Trophoblast cell (in vitro differentiated cells and primary cell): ENCODE measurements around the gene SOBP.

ENCODE experiments used
- DNase-seq, 2 donors: peaks; one replicate each; pipeline ENCODE4 v3.0.0-alpha.2; 2016
- H2AFZ ChIP-seq: 2 replicates; pipeline ENCODE4 v1.6.1; 2013; ENCODE audit warnings: low read length, moderate library complexity, mild to moderate bottlenecking; ENCODE audit not compliant: insufficient read depth, poor library complexity
- H2AK5ac ChIP-seq: 2 replicates; pipeline ENCODE4 v1.6.1; 2013; ENCODE audit warnings: mild to moderate bottlenecking, low read length
- H2BK120ac ChIP-seq: 2 replicates; pipeline ENCODE4 v1.6.1; 2013; ENCODE audit warnings: low read length, mild to moderate bottlenecking, moderate library complexity; ENCODE audit not compliant: insufficient read depth, poor library complexity
- H2BK12ac ChIP-seq: 2 replicates; pipeline ENCODE4 v1.6.1; 2013; ENCODE audit warnings: mild to moderate bottlenecking, low read length, moderate library complexity
- H2BK5ac ChIP-seq: 2 replicates; pipeline ENCODE4 v1.6.1; 2013; ENCODE audit warnings: low read length, low read depth, moderate library complexity, mild to moderate bottlenecking; ENCODE audit not compliant: poor library complexity
- H3K14ac ChIP-seq: 2 replicates; pipeline ENCODE4 v1.6.1; 2013; ENCODE audit warnings: mild to moderate bottlenecking, low read length
- H3K18ac ChIP-seq: 2 replicates; pipeline ENCODE4 v1.6.1; 2013; ENCODE audit warnings: mild to moderate bottlenecking, low read length
- H3K23ac ChIP-seq: 2 replicates; pipeline ENCODE4 v1.6.1; 2013; ENCODE audit warnings: low read length
- H3K27ac ChIP-seq: 2 replicates; pipeline ENCODE4 v1.5.1; 2013; ENCODE audit warnings: low read depth, mild to moderate bottlenecking, inconsistent platforms, low read length, moderate library complexity
- H3K27me3 ChIP-seq: 2 replicates; pipeline ENCODE4 v1.6.1; 2013; ENCODE audit warnings: inconsistent platforms, mild to moderate bottlenecking, low read length, moderate library complexity; ENCODE audit not compliant: insufficient read depth
- H3K36me3 ChIP-seq, 2 experiments: 1 replicate in 1 of 2; 2 replicates in 1 of 2; pipeline ENCODE4 v1.6.1; 2013; ENCODE audit warnings: low read length in 2 of 2, mild to moderate bottlenecking in 2 of 2, moderate library complexity in 1 of 2; ENCODE audit not compliant: insufficient read depth in 2 of 2, control insufficient read depth in 1 of 2
- H3K4ac ChIP-seq: 2 replicates; pipeline ENCODE4 v1.6.1; 2013; ENCODE audit warnings: low read depth, mild to moderate bottlenecking, low read length, moderate library complexity
- H3K4me1 ChIP-seq, 2 experiments: 1 replicate in 1 of 2; 2 replicates in 1 of 2; pipeline ENCODE4 v1.6.1; 2013; ENCODE audit warnings: low read length in 2 of 2, mild to moderate bottlenecking in 2 of 2, moderate library complexity in 1 of 2; ENCODE audit not compliant: insufficient read depth in 2 of 2, control insufficient read depth in 1 of 2
- H3K4me2 ChIP-seq: 2 replicates; pipeline ENCODE4 v1.6.1; 2013; ENCODE audit warnings: inconsistent platforms, mild to moderate bottlenecking, low read length, moderate library complexity
- H3K4me3 ChIP-seq: 2 replicates; pipeline ENCODE4 v1.5.1; 2013; ENCODE audit warnings: mild to moderate bottlenecking, low read depth, low read length, inconsistent platforms
- H3K79me1 ChIP-seq: one replicate; pipeline ENCODE4 v1.6.1; 2013; ENCODE audit warnings: low read length
- H3K79me2 ChIP-seq: 2 replicates; pipeline ENCODE4 v1.6.1; 2013; ENCODE audit warnings: low read length, mild to moderate bottlenecking; ENCODE audit not compliant: control insufficient read depth, insufficient read depth, poor library complexity
- H3K9ac ChIP-seq: 2 replicates; pipeline ENCODE4 v1.6.1; 2013; ENCODE audit warnings: mild to moderate bottlenecking, low read length
- H3K9me3 ChIP-seq: 2 replicates; pipeline ENCODE4 v1.6.1; 2013; ENCODE audit warnings: low read depth, mild to moderate bottlenecking, control low read depth, inconsistent platforms, low read length; ENCODE audit not compliant: insufficient read depth
- H4K12ac ChIP-seq: 2 replicates; pipeline ENCODE4 v1.6.1; 2013; ENCODE audit warnings: low read depth, mild to moderate bottlenecking, low read length, moderate library complexity
- H4K8ac ChIP-seq: 2 replicates; pipeline ENCODE4 v1.6.1; 2013; ENCODE audit warnings: low read depth, mild to moderate bottlenecking, low read length, moderate library complexity
- H4K91ac ChIP-seq: one replicate; pipeline ENCODE4 v1.6.1; 2013; ENCODE audit warnings: low read depth, mild to moderate bottlenecking, low read length, moderate library complexity
- WGBS: extraction: QIAGEN DNeasy Blood & Tissue Kit; methylation state at CpG from one replicate; pipeline ENCODE4 v1.1.7; 2013; ENCODE audit warnings: missing lambda C conversion rate; ENCODE audit not compliant: insufficient read length, insufficient coverage; ENCODE audit errors: extremely low coverage; 5-methylcytosine and 5-hydroxymethylcytosine counted together

SOBP gene

DNA sequence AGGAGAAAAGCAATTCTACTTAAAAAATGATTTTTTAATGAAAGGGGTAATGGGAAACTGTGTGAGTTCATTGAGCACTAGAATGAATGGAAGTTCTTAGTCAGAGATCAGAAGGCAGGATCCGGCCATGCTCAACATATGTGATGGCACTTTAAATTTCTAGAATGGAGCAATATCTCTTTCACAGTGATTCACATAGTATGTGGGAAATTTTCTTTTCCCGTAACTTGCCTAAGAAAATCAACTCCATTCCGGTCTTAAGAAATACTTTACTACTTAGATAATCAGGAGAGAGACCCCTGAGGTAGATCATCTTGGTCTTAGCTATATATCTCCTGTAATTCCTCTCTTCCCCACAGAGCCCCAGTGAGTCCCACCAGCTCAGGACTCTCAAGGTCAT lies 202.4 kb downstream of the SOBP start:
- Histone ChIP-seq H2BK120ac (no peak overlapping the region), H2BK12ac (no peak overlapping the region), H3K27ac (no peak overlapping the region), H2AFZ (no peak overlapping the region), H3K27me3 (no peaks in the 10 kb centered on the region), H3K4me2 (no peak overlapping the region), H3K36me3 (no peaks in the 10 kb centered on the region), H4K12ac (no peak overlapping the region), H4K8ac (no peak overlapping the region), H3K18ac (no peak overlapping the region), H3K9me3 (peaks cover 3% of the 10 kb centered on the region), H3K79me1 (no peaks in the 10 kb centered on the region), H4K91ac (no peak overlapping the region), H3K4me1 (no peaks in the 10 kb centered on the region), H3K23ac (no peak overlapping the region), H2AK5ac (no peak overlapping the region), H3K4me3 (no peak overlapping the region), H3K14ac (no peak overlapping the region), H3K79me2 (no peaks in the 10 kb centered on the region), H3K9ac (no peak overlapping the region), H2BK5ac (no peak overlapping the region), H3K4ac (no peak overlapping the region)
- peak; percentile 9 to 43 for DNase-seq
- WGBS: no CpG with 5 or more reads among the region's 3 CpGs

DNA sequence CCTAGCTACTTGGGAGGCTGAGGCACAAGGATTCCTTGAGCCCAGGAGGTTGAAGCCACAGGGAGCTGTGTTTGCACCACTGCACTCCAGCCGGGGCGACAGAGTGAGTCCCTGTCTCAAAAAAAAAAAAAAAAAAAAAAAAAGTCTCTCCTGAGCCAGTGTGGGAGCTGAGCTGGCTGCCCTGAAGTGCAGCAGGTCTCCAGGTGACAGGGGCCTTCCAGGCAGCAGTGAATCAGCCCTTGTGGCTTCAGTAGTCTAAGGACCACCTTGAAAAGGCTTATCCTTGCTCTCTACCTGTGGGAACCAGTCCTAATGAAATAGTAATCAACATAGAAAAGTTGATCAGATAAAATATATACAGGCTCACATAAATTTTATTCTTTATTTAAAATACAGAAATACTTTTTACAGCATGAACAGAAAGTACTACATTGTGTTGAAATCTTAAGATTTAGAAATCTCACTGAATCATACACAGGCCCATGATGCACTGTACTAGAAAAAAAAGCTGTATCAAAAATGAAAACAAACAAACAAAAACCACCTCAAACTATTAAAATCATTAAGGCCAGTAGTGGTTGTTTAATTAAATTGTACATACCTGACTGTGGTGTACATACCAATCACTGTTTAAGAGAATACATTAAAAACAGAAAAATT lies 205.3 kb downstream of the SOBP start:
- Histone ChIP-seq H2BK5ac (no peak overlapping the region), H3K23ac (no peak overlapping the region), H4K91ac (no peak overlapping the region), H3K27me3 (no peaks in the 10 kb centered on the region), H3K18ac (no peak overlapping the region), H2AFZ (no peak overlapping the region), H3K9me3 (peaks cover 2% of the 10 kb centered on the region), H3K4me3 (no peak overlapping the region), H2BK120ac (no peak overlapping the region), H4K8ac (no peak overlapping the region), H3K4me1 (peaks cover 0 to 3% of the 10 kb centered on the region in 2 experiments), H3K79me2 (no peaks in the 10 kb centered on the region), H3K14ac (no peak overlapping the region), H3K36me3 (no peaks in the 10 kb centered on the region), H3K9ac (no peak overlapping the region), H2AK5ac (no peak overlapping the region), H3K27ac (no peak overlapping the region), H3K79me1 (no peaks in the 10 kb centered on the region), H3K4me2 (no peak overlapping the region), H3K4ac (no peak overlapping the region), H4K12ac (no peak overlapping the region), H2BK12ac (no peak overlapping the region)
- DNase-seq: no peak
- WGBS: no CpG with 5 or more reads among the region's 2 CpGs

GRCh38 chr6:107697682-107698081 lies 207.8 kb downstream of the SOBP start:
- H4K12ac ChIP-seq: no peak overlapping the region
- no peak overlapping the region for H3K4me3 ChIP-seq
- peaks cover 2% of the 10 kb centered on the region for H3K9me3 ChIP-seq
- no peak overlapping the region for H2BK120ac ChIP-seq
- H4K8ac ChIP-seq: no peak overlapping the region
- no peaks in the 10 kb centered on the region for H3K79me1 ChIP-seq
- no peak overlapping the region for H3K4ac ChIP-seq
- no peak overlapping the region for H2BK5ac ChIP-seq
- H3K4me2 ChIP-seq: no peak overlapping the region
- H3K14ac ChIP-seq: no peak overlapping the region
- no peaks in the 10 kb centered on the region for H3K36me3 ChIP-seq
- H3K9ac ChIP-seq: no peak overlapping the region
- H3K18ac ChIP-seq: no peak overlapping the region
- H4K91ac ChIP-seq: no peak overlapping the region
- no peak overlapping the region for H3K23ac ChIP-seq
- no peak overlapping the region for H2AFZ ChIP-seq
- H2BK12ac ChIP-seq: no peak overlapping the region
- no peak for DNase-seq
- no CpG with 5 or more reads among the region's 5 CpGs for WGBS
- H2AK5ac ChIP-seq: no peak overlapping the region
- no peak overlapping the region for H3K27ac ChIP-seq
- H3K27me3 ChIP-seq: no peaks in the 10 kb centered on the region
- no peaks in the 10 kb centered on the region for H3K79me2 ChIP-seq
- H3K4me1 ChIP-seq: peaks cover 0 to 3% of the 10 kb centered on the region in 2 experiments

DNA sequence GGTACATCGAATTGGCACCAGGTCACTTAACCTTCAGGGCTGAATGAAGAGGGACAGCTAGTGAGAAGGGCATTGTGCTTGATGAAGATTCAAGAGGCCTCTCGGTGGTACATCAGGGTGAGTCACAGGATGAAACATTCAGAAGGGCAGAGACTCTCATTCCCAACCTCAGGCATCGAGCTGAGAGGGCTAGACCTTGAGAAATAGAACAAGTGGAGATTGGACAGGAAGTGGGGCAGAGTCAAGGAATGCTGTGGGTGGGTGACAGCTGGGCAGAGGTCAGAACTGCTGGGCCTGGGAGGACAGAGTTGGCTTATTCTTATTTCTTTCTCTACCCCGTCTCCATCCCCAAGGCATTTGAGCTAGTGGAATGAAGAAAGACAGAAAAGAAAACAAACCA lies 208.2 kb downstream of the SOBP start:
- Histone ChIP-seq H3K9ac (no peak overlapping the region), H3K14ac (no peak overlapping the region), H3K79me1 (no peaks in the 10 kb centered on the region), H3K4me2 (no peak overlapping the region), H3K9me3 (peaks cover 2% of the 10 kb centered on the region), H3K23ac (no peak overlapping the region), H2AFZ (no peak overlapping the region), H3K27ac (no peak overlapping the region), H4K91ac (no peak overlapping the region), H3K27me3 (no peaks in the 10 kb centered on the region), H3K18ac (no peak overlapping the region), H3K36me3 (no peaks in the 10 kb centered on the region), H2BK120ac (no peak overlapping the region), H2AK5ac (no peak overlapping the region), H3K4me3 (no peak overlapping the region), H2BK5ac (no peak overlapping the region), H4K12ac (no peak overlapping the region), H4K8ac (no peak overlapping the region), H2BK12ac (no peak overlapping the region), H3K4ac (no peak overlapping the region), H3K79me2 (no peaks in the 10 kb centered on the region), H3K4me1 (peaks cover 0 to 3% of the 10 kb centered on the region in 2 experiments)
- DNase-seq: no peak
- no CpG with 5 or more reads among the region's 4 CpGs for WGBS
